Amniotic epithelial cell (primary cell): ENCODE results near the gene SLC7A5.
"Not testable (repeated sequence)": the region's sequence is repeated elsewhere in the genome, so short reads cannot be mapped to it uniquely, and the experiment has no call there.

Source experiments
- DNase-seq: peaks from one replicate; pipeline ENCODE4 v3.0.0-alpha.2; 2010; ENCODE audit warnings: low read depth

Gene SLC7A5

GRCh38 chr16:87861300-87862099 lies 7.8 kb downstream of the SLC7A5 start:
- DNase-seq, result not testable (repeated sequence)

GRCh38 chr16:87860553-87861299 lies 8.6 kb downstream of the SLC7A5 start:
- peak; percentile 54 for DNase-seq

GRCh38 chr16:87858151-87858993 lies 10.9 kb downstream of the SLC7A5 start:
- not testable (repeated sequence) for DNase-seq

- no peak for DNase-seq
These were observed 12.5 kb downstream of the SLC7A5 start for GRCh38 chr16:87856791-87857228.

GRCh38 chr16:87855852-87856715 lies 13.2 kb downstream of the SLC7A5 start:
- DNase-seq, result no peak

- DNase-seq, result no peak
These were observed 14.2 kb downstream of the SLC7A5 start for GRCh38 chr16:87854907-87855683.

GRCh38 chr16:87854053-87854906 lies 15.0 kb downstream of the SLC7A5 start:
- peak; percentile 8 for DNase-seq

- peak; percentile 82 for DNase-seq
These were observed 15.8 kb downstream of the SLC7A5 start for GRCh38 chr16:87853411-87854052.

GRCh38 chr16:87851601-87852000 lies 17.7 kb downstream of the SLC7A5 start:
- no peak for DNase-seq

- no peak for DNase-seq
These were observed 18.1 kb downstream of the SLC7A5 start for GRCh38 chr16:87851141-87851587.

GRCh38 chr16:87850009-87851006 lies 19.0 kb downstream of the SLC7A5 start:
- peak; percentile 21 for DNase-seq

GRCh38 chr16:87849419-87850008 lies 19.8 kb downstream of the SLC7A5 start:
- DNase-seq, result no peak

- DNase-seq, result no peak
These were observed 20.5 kb downstream of the SLC7A5 start for GRCh38 chr16:87848676-87849345.

- no peak for DNase-seq
These were observed 21.3 kb downstream of the SLC7A5 start for GRCh38 chr16:87847785-87848675.

GRCh38 chr16:87847467-87847784 lies 21.9 kb downstream of the SLC7A5 start:
- no peak for DNase-seq
